ENCODE measurements around the gene IMPDH2.

The IMPDH2 gene

DNA sequence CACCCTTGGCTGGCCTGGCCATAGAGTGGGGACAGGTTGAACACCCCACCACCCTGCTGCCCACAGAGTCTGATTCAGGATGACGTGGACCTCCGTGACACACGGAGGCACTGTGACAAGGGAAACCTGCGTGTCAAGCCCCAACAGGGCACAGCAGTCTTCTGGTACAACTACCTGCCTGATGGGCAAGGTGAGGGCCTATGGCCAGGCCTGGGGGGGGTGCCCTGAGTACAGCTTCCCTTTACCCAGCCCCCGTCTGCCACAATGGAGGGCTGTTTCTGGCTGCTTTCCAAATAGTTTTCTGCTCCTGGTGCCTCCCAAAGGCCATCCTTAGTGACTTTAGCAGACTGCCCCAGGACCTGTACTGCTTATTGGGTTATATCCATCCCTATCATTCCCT, 23.2 kb downstream of the IMPDH2 start:
- DNase-seq (ENCODE audit: low read depth), result no peak

DNA sequence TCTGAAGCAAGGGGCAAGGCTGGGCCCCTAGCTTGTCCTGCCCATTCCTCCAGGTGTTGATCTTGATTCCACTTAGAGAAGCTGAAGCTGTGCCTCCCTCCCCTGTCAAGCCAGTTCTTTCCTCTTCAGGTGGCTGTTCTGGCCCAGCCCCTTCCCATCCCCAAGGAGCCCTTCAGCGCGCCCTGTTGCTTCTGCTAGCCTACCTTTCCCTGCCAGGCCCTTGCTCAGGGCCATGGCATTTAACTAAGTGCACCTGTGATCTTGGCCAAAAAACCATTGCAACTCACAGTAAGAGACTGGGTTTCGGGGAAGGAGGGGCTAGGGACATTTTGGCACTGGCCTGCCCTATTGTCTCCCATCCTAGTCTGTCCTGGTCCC, 23.9 kb downstream of the IMPDH2 start:
- DNase-seq (ENCODE audit: low read depth), result no peak

- DNase-seq (ENCODE audit: low read depth), result no peak
Observed at GRCh38 chr3:49004352-49005302, 24.6 kb downstream of the IMPDH2 start.

GRCh38 chr3:49001155-49001554, 28.0 kb downstream of the IMPDH2 start:
- no peak for DNase-seq (ENCODE audit: low read depth)

DNA sequence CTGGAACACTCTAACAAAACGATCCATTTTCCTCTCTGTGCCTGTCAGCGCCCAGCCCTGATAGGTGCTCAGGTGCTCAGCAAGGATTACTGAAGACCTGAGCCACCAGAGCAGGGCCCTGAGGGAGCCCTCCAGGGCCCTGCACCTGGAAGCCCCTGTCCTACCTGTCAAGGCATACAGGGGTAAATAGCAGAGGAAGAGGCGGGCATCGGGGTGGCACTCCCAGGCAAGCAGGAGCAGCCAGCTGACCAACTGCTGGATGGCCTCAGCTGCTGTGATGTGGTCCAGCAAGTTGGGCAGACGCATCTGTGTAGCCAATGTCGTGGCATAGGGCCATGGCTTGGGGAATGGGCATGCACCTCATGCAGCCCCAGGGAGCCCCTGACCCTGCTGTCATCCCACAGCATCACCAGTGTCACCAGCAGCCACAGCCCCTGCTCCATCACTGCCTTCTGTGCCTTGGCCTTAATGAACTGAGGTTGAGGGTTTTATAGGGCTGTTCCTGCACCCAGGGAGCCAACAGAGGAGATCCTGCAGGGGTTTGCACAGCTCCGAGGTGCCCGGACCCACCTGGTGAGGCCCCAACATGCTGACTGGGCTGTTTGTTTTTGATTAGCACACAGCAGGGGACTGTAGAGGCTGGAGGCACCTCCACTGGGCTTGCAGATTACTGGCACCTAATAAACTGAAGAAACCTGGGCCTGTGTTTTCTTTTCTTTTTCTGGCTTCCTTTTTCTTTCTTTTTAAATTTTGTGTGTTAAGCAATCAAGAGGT, 29.9 kb downstream of the IMPDH2 start:
- DNase-seq (ENCODE audit: low read depth), result no peak

- no peak for DNase-seq (ENCODE audit: low read depth)
Observed at GRCh38 chr3:48997714-48998637, 31.2 kb downstream of the IMPDH2 start.

GRCh38 chr3:48997102-48997635, 32.0 kb downstream of the IMPDH2 start:
- no peak for DNase-seq (ENCODE audit: low read depth)

DNA sequence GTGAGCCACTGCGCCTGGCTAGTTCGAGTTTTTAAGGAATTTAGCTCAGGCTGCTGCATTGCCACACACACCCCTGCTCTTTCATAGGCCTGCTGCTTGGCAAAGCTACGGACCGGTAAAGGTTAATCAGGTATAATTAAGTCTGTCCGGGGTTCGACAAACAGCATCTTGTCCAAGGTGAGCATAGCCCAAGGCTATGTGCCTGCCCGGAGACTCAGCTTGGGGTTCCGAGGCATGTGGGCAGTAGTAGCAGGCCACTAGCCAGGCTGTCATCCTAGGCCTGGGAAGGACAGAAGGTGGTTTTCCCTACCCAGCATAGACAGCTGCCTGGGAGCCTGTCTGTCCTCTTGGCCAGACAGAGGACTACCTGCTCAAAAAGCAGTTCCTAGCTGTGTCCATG, 32.6 kb downstream of the IMPDH2 start:
- no peak for DNase-seq (ENCODE audit: low read depth)

- DNase-seq (ENCODE audit: low read depth), result no peak
Observed at GRCh38 chr3:48993834-48994233, 35.4 kb downstream of the IMPDH2 start.

DNA sequence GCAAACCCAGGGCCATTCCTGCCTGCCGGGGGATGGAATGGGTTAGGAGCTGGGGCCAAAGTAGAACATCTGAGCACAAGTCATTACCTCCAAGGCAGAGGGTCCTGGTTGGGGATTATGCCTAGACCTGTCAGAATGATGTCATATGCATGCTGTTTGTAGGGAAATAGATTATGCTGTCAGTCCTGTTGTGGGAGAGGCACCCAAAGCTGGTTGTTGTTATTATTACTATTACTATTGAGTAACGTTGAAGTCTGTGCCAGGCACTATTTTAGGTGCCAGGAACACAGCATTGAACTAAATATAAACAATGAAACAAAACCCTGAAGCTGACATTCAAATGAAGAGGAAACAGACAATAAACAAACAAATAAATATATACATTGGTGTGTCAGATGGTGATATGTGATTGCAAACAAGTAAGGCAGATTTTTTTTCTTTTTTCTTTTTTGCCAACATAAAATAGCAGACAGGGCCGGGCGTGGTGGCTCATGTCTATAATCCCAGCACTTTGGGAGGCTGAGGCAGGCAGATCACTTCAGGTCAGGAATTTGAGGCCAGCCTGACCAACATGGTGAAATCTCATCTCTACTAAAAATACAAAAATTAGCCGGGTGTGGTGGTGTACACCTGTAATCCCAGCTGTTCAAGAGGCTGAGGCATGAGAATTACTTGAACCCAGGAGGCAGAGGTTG, 37.2 kb downstream of the IMPDH2 start:
- no peak for DNase-seq (ENCODE audit: low read depth)

- DNase-seq (ENCODE audit: low read depth), result no peak
Observed at GRCh38 chr3:48990636-48991469, 38.3 kb downstream of the IMPDH2 start.

DNA sequence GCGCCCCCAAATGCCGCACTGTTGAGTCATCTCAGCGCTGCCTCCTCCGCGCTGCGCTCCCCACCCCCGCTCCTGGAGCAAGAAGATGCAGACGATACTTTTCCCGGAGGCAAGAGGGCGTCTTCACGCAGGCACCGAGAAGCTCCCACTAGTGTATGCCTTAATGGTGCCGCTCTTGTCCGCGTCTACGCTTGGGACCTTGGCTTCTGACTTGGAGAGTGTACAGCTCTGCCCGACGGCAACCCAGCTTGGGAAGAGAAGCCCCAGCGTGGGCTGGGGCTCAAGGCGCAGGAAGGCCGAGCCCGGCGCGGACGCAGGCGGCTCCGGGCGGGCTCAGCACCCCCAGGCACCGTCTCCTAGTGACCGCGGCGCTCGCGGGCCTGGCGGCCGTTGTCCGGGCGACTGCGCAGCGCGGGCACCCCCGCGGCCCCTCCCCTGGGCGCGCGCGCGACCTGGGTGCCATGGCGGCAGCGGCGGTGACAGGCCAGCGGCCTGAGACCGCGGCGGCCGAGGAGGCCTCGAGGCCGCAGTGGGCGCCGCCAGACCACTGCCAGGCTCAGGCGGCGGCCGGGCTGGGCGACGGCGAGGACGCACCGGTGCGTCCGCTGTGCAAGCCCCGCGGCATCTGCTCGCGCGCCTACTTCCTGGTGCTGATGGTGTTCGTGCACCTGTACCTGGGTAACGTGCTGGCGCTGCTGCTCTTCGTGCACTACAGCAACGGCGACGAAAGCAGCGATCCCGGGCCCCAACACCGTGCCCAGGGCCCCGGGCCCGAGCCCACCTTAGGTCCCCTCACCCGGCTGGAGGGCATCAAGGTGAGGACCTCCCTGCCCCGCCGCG, 39.2 kb downstream of the IMPDH2 start, which contains the start of gene P4HTM:
P4HTM (plus strand) TSS at position 446 of the 840 bp plus-strand sequence; CDS start at position 462, 16 bp downstream.
- DNase-seq (ENCODE audit: low read depth), result peak; percentile 82

- no peak for DNase-seq (ENCODE audit: low read depth)
Observed at GRCh38 chr3:48989126-48989795, 39.9 kb downstream of the IMPDH2 start.

GRCh38 chr3:48985831-48986376, 43.3 kb downstream of the IMPDH2 start:
- no peak for DNase-seq (ENCODE audit: low read depth)

GRCh38 chr3:48984663-48985062, 44.5 kb downstream of the IMPDH2 start:
- no peak for DNase-seq (ENCODE audit: low read depth)

DNA sequence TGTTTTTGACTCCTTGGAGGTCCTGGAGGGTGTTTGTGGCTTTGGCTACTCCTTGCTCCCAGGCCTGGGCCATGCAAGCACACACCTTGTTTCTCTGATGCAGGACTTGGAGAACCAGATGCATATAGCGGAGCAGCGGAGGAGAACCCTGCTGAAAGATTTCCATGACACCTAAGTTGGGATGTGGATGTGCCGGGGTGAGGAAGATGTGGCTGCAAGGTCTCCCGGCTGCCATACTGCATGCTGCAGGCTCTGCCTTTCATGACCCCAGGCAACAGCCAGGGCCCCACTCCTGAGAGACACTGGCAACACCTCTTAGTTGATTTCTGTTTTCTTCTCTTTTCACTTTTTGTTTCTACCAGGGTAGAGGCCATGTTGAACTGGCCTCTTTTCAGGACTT, 46.1 kb downstream of the IMPDH2 start:
- DNase-seq (ENCODE audit: low read depth), result no peak

GRCh38 chr3:48982686-48983085, 46.5 kb downstream of the IMPDH2 start:
- DNase-seq (ENCODE audit: low read depth), result no peak

- DNase-seq (ENCODE audit: low read depth), result no peak
Observed at GRCh38 chr3:48982016-48982415, 47.2 kb downstream of the IMPDH2 start.

All from fibroblast of the conjunctiva (primary cell).